ENCODE data around the gene SLC13A3.

SLC13A3 gene

DNA sequence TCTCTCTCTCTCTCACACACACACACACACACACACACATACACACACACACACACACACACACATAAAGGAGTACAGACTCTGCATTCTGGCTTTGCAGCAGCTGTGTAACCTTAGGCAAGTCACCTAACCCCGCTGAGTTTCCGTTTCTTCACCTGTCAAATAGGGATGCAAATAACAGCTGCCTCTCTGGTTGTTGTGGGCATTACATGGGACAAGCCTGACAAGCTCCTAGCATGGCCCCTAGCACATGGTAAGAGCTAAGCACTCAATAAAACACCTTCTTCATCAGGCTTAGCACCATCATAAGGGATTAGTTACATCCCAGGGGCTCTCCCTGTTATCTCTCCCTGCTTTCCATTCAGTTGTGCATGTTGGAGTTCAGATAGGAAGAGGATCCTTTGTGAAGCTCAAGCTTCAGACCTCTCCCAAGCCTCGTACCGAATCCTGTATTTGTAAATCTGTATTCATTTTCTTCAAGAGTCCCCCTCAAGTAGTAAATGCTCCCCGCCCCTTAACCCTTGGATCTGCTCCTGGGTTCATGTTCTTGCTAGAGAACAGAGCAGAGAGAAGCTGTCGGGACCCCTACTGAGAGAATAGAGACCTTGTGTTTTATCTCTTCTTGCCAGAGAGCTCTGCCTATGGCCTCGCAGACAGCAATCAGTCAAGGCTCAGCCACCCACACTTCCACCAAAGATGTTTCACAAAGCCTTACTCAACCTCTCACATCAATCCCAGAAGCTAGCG, 2.2 kb downstream of the SLC13A3 start:
- no peak for DNase-seq (ENCODE audit: low read depth in 1 of 2, low spot score in 1 of 2)
- no peak overlapping the region for H3K4me3 ChIP-seq (replicated peaks; ENCODE audit: insufficient read depth, low read length)
- no peak overlapping the region for H3K27ac ChIP-seq (replicated peaks)
- TF ChIP-seq REST (IDR thresholded peaks at IDR 0.05; ENCODE audit: insufficient replicate concordance, low read depth): no peak
- TF ChIP-seq SPI1 (IDR thresholded peaks at IDR 0.05; ENCODE audit: borderline replicate concordance, low read depth): no peak
- peaks cover 34% of the 10 kb centered on the region for H3K27me3 ChIP-seq (ENCODE audit: insufficient read depth, poor library complexity, severe bottlenecking)

DNA sequence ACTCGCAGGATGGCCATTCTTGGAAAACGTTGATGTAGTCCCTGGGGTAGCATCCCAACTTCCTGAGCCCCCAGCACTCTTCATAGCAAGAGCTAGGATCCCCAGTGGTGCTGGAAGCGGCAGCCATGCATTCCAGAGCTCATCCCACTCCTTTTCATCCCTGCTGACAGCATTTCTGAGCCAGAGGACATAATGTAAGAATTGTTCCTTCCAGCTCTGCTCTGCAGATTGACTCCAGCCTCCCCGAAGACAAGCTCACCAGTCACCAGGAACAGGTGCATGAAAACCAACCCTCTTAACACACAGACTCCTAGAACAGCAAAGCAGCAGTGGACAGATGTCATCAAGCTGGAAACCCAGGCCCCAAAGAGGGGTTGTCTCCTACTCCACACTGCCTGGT, 3.8 kb downstream of the SLC13A3 start:
- TF ChIP-seq SPI1 (IDR thresholded peaks at IDR 0.05; ENCODE audit: borderline replicate concordance, low read depth): no peak
- no peak for TF ChIP-seq REST (IDR thresholded peaks at IDR 0.05; ENCODE audit: insufficient replicate concordance, low read depth)
- no peak for TF ChIP-seq POLR2AphosphoS5 (IDR thresholded peaks at IDR 0.05; ENCODE audit: low read depth)
- no peak for TF ChIP-seq GABPA (IDR thresholded peaks at IDR 0.05; ENCODE audit: low read depth)
- no peak for TF ChIP-seq CTCF (IDR thresholded peaks at IDR 0.05; ENCODE audit: insufficient read depth, low read length)
- Histone ChIP-seq H3K27ac (replicated peaks) (no peak overlapping the region), H3K4me3 (replicated peaks; ENCODE audit: insufficient read depth, low read length) (no peak overlapping the region), H3K27me3 (ENCODE audit: insufficient read depth, poor library complexity, severe bottlenecking) (peaks cover 30% of the 10 kb centered on the region)
- no peak for DNase-seq (ENCODE audit: low read depth in 1 of 2, low spot score in 1 of 2)

DNA sequence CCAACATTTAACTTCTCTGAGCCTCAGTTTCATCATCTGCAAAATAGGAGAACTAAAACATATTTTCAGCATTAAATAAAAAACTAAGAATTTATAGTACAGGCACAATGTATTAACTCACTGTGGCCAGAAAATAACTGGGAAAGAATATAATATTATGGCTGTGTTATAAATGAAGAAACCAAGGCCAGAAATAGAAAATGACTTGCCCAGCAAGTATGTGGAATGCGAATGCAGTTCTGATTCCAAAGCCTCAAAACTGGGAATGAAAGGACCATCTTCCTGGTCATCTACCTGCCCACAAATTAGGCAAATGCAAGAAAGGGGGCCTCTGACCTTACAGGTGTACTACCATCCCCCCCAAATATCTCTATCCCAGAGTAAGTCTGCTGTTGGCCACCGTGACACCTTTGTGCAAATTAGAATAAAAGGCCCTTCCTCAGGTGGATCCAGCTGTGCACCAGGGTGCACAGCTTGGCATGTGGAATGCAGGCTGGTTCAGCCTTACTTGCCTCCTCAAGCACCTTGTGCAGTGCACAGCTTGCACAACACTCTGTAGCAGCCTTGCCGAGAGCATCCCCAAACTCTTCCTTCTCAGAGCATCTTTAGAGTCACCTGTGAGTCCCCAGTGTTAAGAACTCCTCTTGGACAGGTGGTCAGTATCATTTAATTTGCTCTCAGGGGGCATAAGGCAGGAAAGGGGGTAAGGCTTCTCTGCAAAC, 4.4 kb downstream of the SLC13A3 start:
- peaks cover 28% of the 10 kb centered on the region for H3K27me3 ChIP-seq (ENCODE audit: insufficient read depth, poor library complexity, severe bottlenecking)

More for the DNA sequence above, 4.4 kb downstream of the SLC13A3 start:
- H3K27ac ChIP-seq (replicated peaks): no peak overlapping the region
- no peak for TF ChIP-seq POLR2AphosphoS5 (IDR thresholded peaks at IDR 0.05; ENCODE audit: low read depth)
- TF ChIP-seq REST (IDR thresholded peaks at IDR 0.05; ENCODE audit: insufficient replicate concordance, low read depth): no peak
- no peak overlapping the region for H3K4me3 ChIP-seq (replicated peaks; ENCODE audit: insufficient read depth, low read length)
- DNase-seq (ENCODE audit: low read depth in 1 of 2, low spot score in 1 of 2): no peak

Measured in HL-60 (cell line).